H1 (cell line): ENCODE results near the gene CACNA1G. TPM values are rescaled to one million over a fixed set of nuclear protein-coding genes. Genes with fewer than 3 reads are reported as not detected.

Experiments used
- CTCF ChIA-PET: fragments of 300-600 bp; sonication (Branson Sonifier 250); formaldehyde crosslinking; loops from one replicate; lab custom pipeline; 2021; ENCODE audit not compliant: partially characterized antibody; lab: Charles Lee
- POLR2A ChIA-PET: fragments of 300-600 bp; sonication (Branson Sonifier 250); formaldehyde crosslinking; loops from one replicate; lab custom pipeline; 2021; ENCODE audit warnings: inconsistent platforms; ENCODE audit not compliant: partially characterized antibody; lab: Charles Lee
- DNase-seq, 2 experiments: peaks; one replicate each; pipeline versions ENCODE4 v3.0.0 to v3.0.0-alpha.2; 2010 to 2022; ENCODE audit warnings: low spot score in 2 of 2, low read depth in 1 of 2, mixed read lengths in 1 of 2
- FAIRE-seq: peaks from 2 replicates; lab custom pipeline; 2011; peaks lifted over from hg19 to GRCh38; lab: Jason Lieb, UNC
- H2AFZ ChIP-seq: 2 replicates; pipeline ENCODE4 v1.8.1; 2012; ENCODE audit warnings: low read length, inconsistent platforms
- H2AK5ac ChIP-seq: 2 replicates; pipeline ENCODE4 v1.6.1; 2013; ENCODE audit warnings: low read depth, low read length
- H2BK120ac ChIP-seq: replicated peaks from 2 replicates; pipeline ENCODE3; 2013; ENCODE audit warnings: low read depth, low read length, inconsistent platforms
- H2BK12ac ChIP-seq: 2 replicates; pipeline ENCODE4 v1.6.1; 2013; ENCODE audit warnings: low read depth, low read length
- H2BK15ac ChIP-seq: 2 replicates; pipeline ENCODE4 v1.6.1; 2013; ENCODE audit warnings: low read length
- H2BK20ac ChIP-seq: 2 replicates; pipeline ENCODE4 v1.6.1; 2013; ENCODE audit warnings: low read length
- H2BK5ac ChIP-seq: 2 replicates; pipeline ENCODE4 v1.6.1; 2013; ENCODE audit warnings: low read depth, low read length
- H3K14ac ChIP-seq: 2 replicates; pipeline ENCODE4 v1.6.1; 2013; ENCODE audit warnings: inconsistent platforms; ENCODE audit not compliant: insufficient read length
- H3K18ac ChIP-seq: 2 replicates; pipeline ENCODE4 v1.6.1; 2013; ENCODE audit warnings: low read length; ENCODE audit errors: extremely low read depth
- H3K23ac ChIP-seq: 2 replicates; pipeline ENCODE4 v1.6.1; 2013; ENCODE audit warnings: inconsistent platforms; ENCODE audit not compliant: insufficient read length
- H3K23me2 ChIP-seq: 2 replicates; pipeline ENCODE4 v1.6.1; 2013; ENCODE audit warnings: low read depth, low read length
- H3K27ac ChIP-seq: 2 replicates; pipeline ENCODE4 v1.6.1; 2011; ENCODE audit warnings: low read depth, low read length, inconsistent platforms
- H3K27me3 ChIP-seq, 4 experiments: replicated peaks in 1 of 4; 1 replicate in 1 of 4; 2 replicates in 3 of 4; pipeline versions ENCODE4 v1.6.1 to v1.8.1; 2011 to 2013; ENCODE audit warnings: low read length in 3 of 4, mild to moderate bottlenecking in 3 of 4, inconsistent platforms in 2 of 4, mixed read lengths in 2 of 4, moderate library complexity in 1 of 4; ENCODE audit not compliant: control insufficient read depth in 3 of 4, insufficient read depth in 3 of 4; ENCODE audit errors: extremely low read depth in 1 of 4
- H3K36me3 ChIP-seq, 4 experiments: 2 replicates each; pipeline versions ENCODE4 v1.6.1 to v1.8.1; 2011 to 2013; ENCODE audit warnings: mild to moderate bottlenecking in 4 of 4, low read length in 3 of 4, moderate library complexity in 2 of 4, control low read depth in 1 of 4, inconsistent platforms in 1 of 4; ENCODE audit not compliant: insufficient read depth in 4 of 4, control insufficient read depth in 2 of 4
- H3K4ac ChIP-seq: replicated peaks from 2 replicates; pipeline ENCODE3; 2013; ENCODE audit warnings: low read length, low read depth, mixed read lengths, inconsistent platforms; ENCODE audit not compliant: insufficient read length
- H3K4me1 ChIP-seq, 4 experiments: replicated peaks in 1 of 4; 1 replicate in 1 of 4; 2 replicates in 3 of 4; pipeline versions ENCODE4 v1.6.1 to v1.8.1; 2011 to 2013; ENCODE audit warnings: low read length in 3 of 4, inconsistent platforms in 2 of 4, mixed read lengths in 1 of 4; ENCODE audit not compliant: insufficient read depth in 4 of 4, control insufficient read depth in 3 of 4
- H3K4me2 ChIP-seq, 2 experiments: 2 replicates each; pipeline versions ENCODE4 v1.6.1 to v1.8.1; 2011 to 2013; ENCODE audit warnings: low read depth in 2 of 2, low read length in 2 of 2, control low read depth in 1 of 2, inconsistent platforms in 1 of 2, mild to moderate bottlenecking in 1 of 2; ENCODE audit not compliant: insufficient read depth in 1 of 2
- H3K4me3 ChIP-seq, 4 experiments: fragments of 200-600, 300-600 bp in 1 of 4; sonication (generic), shearing (Covaris generic), sonication (Bioruptor Twin) in 1 of 4; 2 replicates each; pipeline versions ENCODE4 v1.5.1 to v1.8.1; 2011 to 2016; ENCODE audit warnings: low read length in 4 of 4, low read depth in 3 of 4, control low read depth in 2 of 4, inconsistent platforms in 2 of 4, mild to moderate bottlenecking in 2 of 4, mixed read lengths in 1 of 4, moderate library complexity in 1 of 4; ENCODE audit not compliant: insufficient read depth in 2 of 4; ENCODE audit errors: extremely low read depth in 1 of 4
- H3K56ac ChIP-seq: replicated peaks from 2 replicates; pipeline ENCODE3; 2013; ENCODE audit warnings: low read depth, mild to moderate bottlenecking, mixed read lengths, low read length, inconsistent platforms; ENCODE audit not compliant: insufficient read length
- H3K79me1 ChIP-seq: 2 replicates; pipeline ENCODE4 v1.6.1; 2013; ENCODE audit warnings: low read depth, low read length, control low read depth
- H3K79me2 ChIP-seq, 2 experiments: 2 replicates each; pipeline versions ENCODE4 v1.6.1 to v1.8.1; 2012 to 2013; ENCODE audit warnings: low read length in 2 of 2, mild to moderate bottlenecking in 2 of 2, inconsistent platforms in 1 of 2; ENCODE audit not compliant: insufficient read depth in 2 of 2, control insufficient read depth in 1 of 2
- H3K9ac ChIP-seq, 4 experiments: replicated peaks in 1 of 4; 1 replicate in 1 of 4; 2 replicates in 3 of 4; pipeline versions ENCODE4 v1.6.1 to v1.8.1; 2011 to 2013; ENCODE audit warnings: low read depth in 3 of 4, low read length in 3 of 4, control low read depth in 2 of 4, mild to moderate bottlenecking in 2 of 4, moderate library complexity in 2 of 4, inconsistent platforms in 1 of 4; ENCODE audit errors: extremely low read depth in 1 of 4
- H3K9me3 ChIP-seq, 2 experiments: 2 replicates each; pipeline versions ENCODE4 v1.6.1 to v1.8.1; 2012 to 2013; ENCODE audit warnings: mild to moderate bottlenecking in 2 of 2, moderate library complexity in 2 of 2, control low read depth in 1 of 2, inconsistent platforms in 1 of 2, low read depth in 1 of 2, low read length in 1 of 2, mixed read lengths in 1 of 2; ENCODE audit not compliant: insufficient read depth in 2 of 2
- H4K20me1 ChIP-seq, 2 experiments: replicated peaks in 1 of 2; 2 replicates each; pipeline versions ENCODE3 to v1.8.1; 2011 to 2013; ENCODE audit warnings: inconsistent platforms in 2 of 2, low read length in 2 of 2, mild to moderate bottlenecking in 1 of 2; ENCODE audit not compliant: insufficient read depth in 2 of 2, control insufficient read depth in 1 of 2
- H4K5ac ChIP-seq: 2 replicates; pipeline ENCODE4 v1.6.1; 2013; ENCODE audit warnings: low read length, low read depth, mixed read lengths, inconsistent platforms; ENCODE audit not compliant: insufficient read length
- H4K8ac ChIP-seq: 2 replicates; pipeline ENCODE4 v1.8.0; 2013; ENCODE audit warnings: mild to moderate bottlenecking, moderate library complexity, low read length, inconsistent platforms; ENCODE audit not compliant: insufficient read depth; ENCODE audit errors: extremely low read depth
- H4K91ac ChIP-seq: replicated peaks from 2 replicates; pipeline ENCODE3; 2013; ENCODE audit warnings: low read length, mixed read lengths, inconsistent platforms; ENCODE audit not compliant: insufficient read length
- CBX8 ChIP-seq: fragments of 300-800, 300-1000 bp; sonication (generic); IDR thresholded peaks from 2 replicates; pipeline ENCODE4 v1.7.1; 2016; ENCODE audit warnings: low read depth, low read length, borderline replicate concordance
- WGBS, 2 experiments: shearing (Covaris generic) in 1 of 2; methylation state at CpG; one replicate each; pipeline versions ENCODE4 v1.1.6 to v1.1.7; 2013 to 2015; ENCODE audit warnings: low lambda C conversion rate in 2 of 2, mixed read lengths in 2 of 2, inconsistent platforms in 1 of 2, low coverage in 1 of 2, missing lambda C conversion rate in 1 of 2; ENCODE audit not compliant: insufficient replicate concordance in 2 of 2, insufficient coverage in 1 of 2, insufficient read length in 1 of 2; ENCODE audit errors: extremely low coverage in 1 of 2, missing lambda C conversion rate in 1 of 2; 5-methylcytosine and 5-hydroxymethylcytosine counted together
- polyA plus RNA-seq, 7 experiments: library from polyadenylated mRNA; depleted of rRNA in 3 of 7; stranded (reverse) in 5 of 7; unstranded in 2 of 7; fragments of >200 nt in 5 of 7; fragments of 200-250 nt in 2 of 7; gene quantifications; 1 replicate in 5 of 7; 2 replicates in 1 of 7; 4 replicates in 1 of 7; pipeline versions ENCODE4 v1.2.1 to v1.2.3, GENCODE V29; 2011 to 2013; ENCODE audit warnings: missing spikeins in 2 of 7, mixed read lengths in 2 of 7
- total RNA-seq: library from RNA; stranded (reverse); fragmentation: NEBNext Ultra II Directional; extraction: Animal tissue kit (Norgen Biotek cat#: 25700); gene quantifications from 2 replicates; pipeline ENCODE4 v1.2.1, GENCODE V29; 2021

CACNA1G gene
- total and polyA plus RNA-seq, 2 of the 8 experiments (the other 6 are each of a cell fraction or from before 2014, with no cell fraction given): 2.9 to 4.9 TPM

GRCh38 chr17:50534979-50535326, 25.6 kb upstream of the CACNA1G start:
- POLR2A ChIA-PET: no interaction called here
- H3K4me1 ChIP-seq: peaks cover 5 to 29% (median 19%) of the 10 kb centered on the region in 4 experiments
- H2BK5ac ChIP-seq: 0 out of 2 replicates have a peak overlapping the region, but pooled peaks have one; percentile 7
- H4K5ac ChIP-seq: no peak overlapping the region
- TF ChIP-seq CBX8: no peak
- TF ChIP-seq, all 59 proteins: peak for 0
- Histone ChIP-seq H2BK15ac (peak overlapping the region; percentile 99), H3K9me3 (no peaks in the 10 kb centered on the region), H3K23me2 (peaks cover 17% of the 10 kb centered on the region), H3K23ac (no peak overlapping the region), H3K9ac (no peak overlapping the region), H4K8ac (no peak overlapping the region), H3K4ac (no peak overlapping the region), H2AK5ac (peak overlapping the region; percentile 59; the same call in 1 of the 2 replicates), H2AFZ (no peak overlapping the region), H3K79me2 (0 out of 4 replicates have a peak, but pooled peaks cover 0 to 2% of the 10 kb centered on the region in 2 experiments), H3K14ac (no peak overlapping the region), H3K4me3 (no peak overlapping the region), H2BK20ac (0 out of 2 replicates have a peak overlapping the region, but pooled peaks have one; percentile 32), H3K36me3 (peaks cover 0 to 3% (median 0%) of the 10 kb centered on the region in 4 experiments; a peak in 1 of 8 replicates), H3K27ac (no peak overlapping the region), H4K91ac (no peak overlapping the region), H3K4me2 (peak overlapping the region in 1 of 2 experiments; percentile 96; a peak in 1 of 4 replicates), H2BK120ac (no peak overlapping the region), H3K56ac (no peak overlapping the region), H3K27me3 (peaks cover 0 to 21% (median 10%) of the 10 kb centered on the region in 4 experiments; a peak in 4 of 7 replicates), H2BK12ac (peak overlapping the region; percentile 75; the same call in 1 of the 2 replicates), H3K18ac (0 out of 2 replicates have a peak overlapping the region, but pooled peaks have one; percentile 71), H4K20me1 (peaks cover 0 to 1% of the 10 kb centered on the region in 2 experiments), H3K79me1 (no peaks in the 10 kb centered on the region; the same call in 1 of the 2 replicates)
- CTCF ChIA-PET: interaction anchor here (0.7 to 1.7 kb wide), 6 partner anchors 16 to 138 kb away, joined by 3 to 7 read pairs (median 5); partner anchors contain the start of gene LRRC59
- no peak for DNase-seq
- no peak for FAIRE-seq
- WGBS, 2 experiments: 94% methylated on average over 2 of the region's 2 CpGs; no CpG with 5 or more reads in 1 of the 2 experiments
